Psoas muscle (tissue), 8 donors: ENCODE results near the gene COPS9. TPM values are rescaled to one million over a fixed set of nuclear protein-coding genes. Genes with fewer than 3 reads are reported as not detected.

ENCODE experiments used
- ATAC-seq, 4 donors: fragments of 200-7000 bp; cut with Tn5 transposase; one replicate each; pipeline ENCODE4 v1.9.1; 2020; ENCODE audit warnings: moderate library complexity in 3 of 4, mild to moderate bottlenecking in 2 of 4
- DNase-seq, 2 donors: peaks; one replicate each; pipeline ENCODE4 v3.0.0-alpha.2; 2020
- H3K27ac ChIP-seq: fragments of 200-600 bp; one replicate; pipeline ENCODE4 v1.8.0; 2022
- H3K27me3 ChIP-seq, 3 donors: fragments of 200-600 bp in 1 of 3; one replicate each; pipeline versions ENCODE4 v1.6.1 to v1.8.0; 2013 to 2022; ENCODE audit warnings: low read length in 2 of 3, mild to moderate bottlenecking in 2 of 3, moderate library complexity in 1 of 3; ENCODE audit not compliant: insufficient read depth in 3 of 3
- H3K36me3 ChIP-seq, 2 donors: fragments of 200-600 bp in 1 of 2; one replicate each; pipeline versions ENCODE4 v1.6.1 to v1.8.0; 2013 to 2022; ENCODE audit warnings: low read depth in 1 of 2, mild to moderate bottlenecking in 1 of 2, moderate library complexity in 1 of 2; ENCODE audit not compliant: insufficient read depth in 1 of 2
- H3K4me1 ChIP-seq: fragments of 200-600 bp; one replicate; pipeline ENCODE4 v1.8.0; 2022
- H3K4me3 ChIP-seq: fragments of 200-600 bp; one replicate; pipeline ENCODE4 v1.8.0; 2022; ENCODE audit warnings: mild to moderate bottlenecking
- H3K9me3 ChIP-seq: fragments of 200-600 bp; one replicate; pipeline ENCODE4 v1.8.0; 2022
- CTCF ChIP-seq: fragments of 200-600 bp; IDR thresholded peaks from one replicate; pipeline ENCODE4 v1.8.0; 2022; ENCODE audit warnings: antibody characterized with exemption
- WGBS, 3 donors: extraction: QIAGEN DNeasy Blood & Tissue Kit; methylation state at CpG; one replicate each; pipeline versions ENCODE4 v1.1.6 to v1.1.7; 2013; 5-methylcytosine and 5-hydroxymethylcytosine counted together
- intact Hi-C, 2 donors: fragments of 100-400 bp; cut with DNase I; formaldehyde crosslinking; loops; one replicate each; pipeline versions ENCODE4 v1.11.0 to v1.14.2; 2022
- polyA plus RNA-seq, 3 donors: library from polyadenylated mRNA; stranded (reverse); fragments of 200-250 nt; gene quantifications; one replicate each; pipeline ENCODE4 v1.2.3, GENCODE V29; 2013
- total RNA-seq, 4 donors: library from RNA; stranded (reverse); fragmentation: NEBNext Ultra II Directional in 2 of 4; extraction: Animal tissue kit (Norgen Biotek cat#: 25700) in 2 of 4; gene quantifications; one replicate each; pipeline versions ENCODE4 v1.2.1 to v1.2.4, GENCODE V29; 2021 to 2023
- donor health status: healthy with polysubstance abuse.
- donor health status: DM: no; HTN: no; CAD: no; lungs with moderate emphysema.
- donor health status: Bipolar disorder and iron deficiency.
- donor health status: healthy.
- donor health status: DM: yes; HTN: yes; CAD: no.
- donor health status: DM: no; HTN: no; CAD: no.
- donor health status: DM: no; HTN: no; CAD: no.
- donor health status: DM: yes; HTN: yes; CAD: no.

The COPS9 gene
- total and polyA plus RNA-seq, 7 donors, result 136 to 597 (median 214) TPM

- DNase-seq, result no peak
- no peak for TF ChIP-seq CTCF
- Histone ChIP-seq H3K27me3 (no peaks in the 10 kb centered on the region), H3K27ac (no peak overlapping the region), H3K36me3 (no peaks in the 10 kb centered on the region), H3K4me1 (no peaks in the 10 kb centered on the region), H3K9me3 (no peaks in the 10 kb centered on the region), H3K4me3 (no peak overlapping the region)
- 83 to 89% (median 84%) methylated on average over 16 to 20 of the region's 20 CpGs for WGBS, 3 donors
- ATAC-seq, result no peak
- intact Hi-C loops, result loop anchor here in 1 of 2 donors (10.0 kb wide), 1 partner anchor 213 kb away; no protein-coding TSS in a partner anchor
Observed at GRCh38 chr2:240147911-240148587, 11.9 kb upstream of the COPS9 start.

- Histone ChIP-seq H3K27me3 (no peaks in the 10 kb centered on the region), H3K4me3 (no peak overlapping the region), H3K27ac (no peak overlapping the region), H3K36me3 (no peaks in the 10 kb centered on the region), H3K4me1 (no peaks in the 10 kb centered on the region), H3K9me3 (no peaks in the 10 kb centered on the region)
- intact Hi-C loops, result loop anchor here in 1 of 2 donors (10.0 kb wide), 1 partner anchor 213 kb away; no protein-coding TSS in a partner anchor
- no peak for ATAC-seq
- WGBS, 3 donors, result 86 to 91% (median 87%) methylated on average over 5 of the region's 5 CpGs
- no peak for DNase-seq
- TF ChIP-seq CTCF, result no peak
Observed at GRCh38 chr2:240147382-240147781, 11.3 kb upstream of the COPS9 start.

GRCh38 chr2:240146627-240147278 is 10.6 kb upstream of the COPS9 start:
- ATAC-seq (no peak), DNase-seq (peak in 1 of 2 donors; percentile 7)
- Histone ChIP-seq H3K27me3 (no peaks in the 10 kb centered on the region), H3K4me1 (no peaks in the 10 kb centered on the region), H3K4me3 (no peak overlapping the region), H3K27ac (no peak overlapping the region), H3K36me3 (no peaks in the 10 kb centered on the region), H3K9me3 (no peaks in the 10 kb centered on the region)
- no peak for TF ChIP-seq CTCF
- intact Hi-C loops, result loop anchor here in 1 of 2 donors (10.0 kb wide), 1 partner anchor 212 kb away; no protein-coding TSS in a partner anchor
- 65 to 75% (median 72%) methylated on average over 12 of the region's 12 CpGs for WGBS, 3 donors

GRCh38 chr2:240146141-240146561 is 10.0 kb upstream of the COPS9 start:
- intact Hi-C loops, result loop anchor here in 1 of 2 donors (10.0 kb wide), 1 partner anchor 211 kb away; no protein-coding TSS in a partner anchor
- Histone ChIP-seq H3K27me3 (no peaks in the 10 kb centered on the region), H3K27ac (no peak overlapping the region), H3K4me3 (no peak overlapping the region), H3K4me1 (no peaks in the 10 kb centered on the region), H3K36me3 (no peaks in the 10 kb centered on the region), H3K9me3 (no peaks in the 10 kb centered on the region)
- no peak for TF ChIP-seq CTCF
- WGBS, 3 donors, result 21 to 28% (median 24%) methylated on average over 10 of the region's 10 CpGs
- peak in 1 of 2 donors; percentile 12 for DNase-seq
- no peak for ATAC-seq
